Measurements from ENCODE around the gene GLYR1. TPM values are rescaled to one million over a fixed set of nuclear protein-coding genes. Genes with fewer than 3 reads are reported as not detected.

Gene GLYR1
- total RNA-seq, 1 experiment from 2014 or later, result 111 TPM

DNA sequence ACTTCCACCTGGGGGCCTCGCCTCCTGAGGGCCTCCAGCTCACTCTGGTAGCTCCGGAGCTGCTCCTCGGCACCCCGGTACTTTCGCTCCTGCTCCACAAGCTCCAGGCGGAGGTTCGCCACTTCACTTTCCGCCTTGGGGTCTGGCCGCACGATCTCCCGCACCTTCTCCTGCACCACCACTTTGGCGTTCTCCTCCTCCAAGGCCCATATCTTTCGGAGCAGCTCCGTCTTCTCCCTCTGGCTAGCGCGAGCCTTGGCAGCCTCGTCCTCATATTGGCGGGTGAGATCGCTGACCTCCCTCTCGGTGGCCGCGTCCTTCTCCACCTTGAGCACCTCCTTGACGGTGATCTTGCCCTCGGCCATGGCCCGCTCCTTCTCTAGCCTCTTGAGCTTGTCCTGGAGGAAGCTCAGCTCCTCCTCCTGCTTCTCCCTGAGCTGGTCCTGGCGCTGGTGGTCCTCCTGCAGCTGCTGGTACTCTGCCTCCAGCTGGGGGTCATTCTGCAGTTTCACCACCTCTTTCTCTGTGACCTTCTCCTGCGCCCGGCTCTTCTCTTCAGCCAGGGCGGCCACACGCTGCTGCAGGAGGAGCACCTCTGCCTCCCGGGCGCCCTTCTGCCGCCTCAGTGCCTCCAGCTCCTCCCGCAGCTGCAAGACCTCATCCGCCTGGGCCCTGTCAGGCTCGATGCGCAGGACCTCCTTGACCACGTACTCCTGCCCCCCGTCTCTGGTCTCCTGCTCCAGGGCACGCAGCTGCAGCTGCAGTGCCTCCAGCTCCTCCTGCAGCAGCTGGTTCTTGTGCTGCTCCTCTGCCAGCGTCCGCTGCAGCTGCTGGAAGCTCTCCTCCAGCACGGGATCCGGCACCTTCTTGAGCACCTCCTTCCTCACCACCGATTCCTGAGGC is 38.1 kb upstream of the GLYR1 start:
- Histone ChIP-seq H3K4me3 (ENCODE audit: low read depth in 2 of 2, low read length in 2 of 2) (no peak overlapping the region), H3K4me1 (ENCODE audit: control insufficient read depth, insufficient read depth, low read length) (peaks cover 19% of the 10 kb centered on the region), H3K9me3 (ENCODE audit: control insufficient read depth, insufficient read depth, low read depth, low read length) (no peaks in the 10 kb centered on the region), H3K36me3 (ENCODE audit: control insufficient read depth, insufficient read depth, low read length) (peaks cover 12% of the 10 kb centered on the region), H3K27me3 (ENCODE audit: control insufficient read depth, insufficient read depth, low read length) (no peaks in the 10 kb centered on the region), H3K27ac (ENCODE audit: low read length) (no peak overlapping the region)
- intact Hi-C loops (cut with micrococcal nuclease; ENCODE audit: unreplicated experiment) (loop anchor here (10.0 kb wide), 1 partner anchor 70 kb away; the partner anchor contains the start of gene SEC14L5), in situ Hi-C loops (cut with HindIII; ENCODE audit: low pct_unique_long_range_greater_than_20kb, low sequenced_read_pairs) (no loop called here)
- ATAC-seq, result no peak
- ChIA-PET CTCF (no interaction called here), POLR2A (no interaction called here)
- TF ChIP-seq, protein P1, sequence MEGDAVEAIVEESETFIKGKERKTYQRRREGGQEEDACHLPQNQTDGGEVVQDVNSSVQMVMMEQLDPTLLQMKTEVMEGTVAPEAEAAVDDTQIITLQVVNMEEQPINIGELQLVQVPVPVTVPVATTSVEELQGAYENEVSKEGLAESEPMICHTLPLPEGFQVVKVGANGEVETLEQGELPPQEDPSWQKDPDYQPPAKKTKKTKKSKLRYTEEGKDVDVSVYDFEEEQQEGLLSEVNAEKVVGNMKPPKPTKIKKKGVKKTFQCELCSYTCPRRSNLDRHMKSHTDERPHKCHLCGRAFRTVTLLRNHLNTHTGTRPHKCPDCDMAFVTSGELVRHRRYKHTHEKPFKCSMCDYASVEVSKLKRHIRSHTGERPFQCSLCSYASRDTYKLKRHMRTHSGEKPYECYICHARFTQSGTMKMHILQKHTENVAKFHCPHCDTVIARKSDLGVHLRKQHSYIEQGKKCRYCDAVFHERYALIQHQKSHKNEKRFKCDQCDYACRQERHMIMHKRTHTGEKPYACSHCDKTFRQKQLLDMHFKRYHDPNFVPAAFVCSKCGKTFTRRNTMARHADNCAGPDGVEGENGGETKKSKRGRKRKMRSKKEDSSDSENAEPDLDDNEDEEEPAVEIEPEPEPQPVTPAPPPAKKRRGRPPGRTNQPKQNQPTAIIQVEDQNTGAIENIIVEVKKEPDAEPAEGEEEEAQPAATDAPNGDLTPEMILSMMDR (IDR thresholded peaks at IDR 0.05), result no peak
- TF ChIP-seq POLR2AphosphoS5 (IDR thresholded peaks at IDR 0.05; ENCODE audit: low read depth, low read length) (no peak), TCF7L2 (IDR thresholded peaks at IDR 0.05; ENCODE audit: low read depth, low read length) (no peak), SIN3A (IDR thresholded peaks at IDR 0.05; ENCODE audit: borderline replicate concordance, insufficient read depth, low read depth, low read length) (no peak)
- TF ChIP-seq, protein P2, sequence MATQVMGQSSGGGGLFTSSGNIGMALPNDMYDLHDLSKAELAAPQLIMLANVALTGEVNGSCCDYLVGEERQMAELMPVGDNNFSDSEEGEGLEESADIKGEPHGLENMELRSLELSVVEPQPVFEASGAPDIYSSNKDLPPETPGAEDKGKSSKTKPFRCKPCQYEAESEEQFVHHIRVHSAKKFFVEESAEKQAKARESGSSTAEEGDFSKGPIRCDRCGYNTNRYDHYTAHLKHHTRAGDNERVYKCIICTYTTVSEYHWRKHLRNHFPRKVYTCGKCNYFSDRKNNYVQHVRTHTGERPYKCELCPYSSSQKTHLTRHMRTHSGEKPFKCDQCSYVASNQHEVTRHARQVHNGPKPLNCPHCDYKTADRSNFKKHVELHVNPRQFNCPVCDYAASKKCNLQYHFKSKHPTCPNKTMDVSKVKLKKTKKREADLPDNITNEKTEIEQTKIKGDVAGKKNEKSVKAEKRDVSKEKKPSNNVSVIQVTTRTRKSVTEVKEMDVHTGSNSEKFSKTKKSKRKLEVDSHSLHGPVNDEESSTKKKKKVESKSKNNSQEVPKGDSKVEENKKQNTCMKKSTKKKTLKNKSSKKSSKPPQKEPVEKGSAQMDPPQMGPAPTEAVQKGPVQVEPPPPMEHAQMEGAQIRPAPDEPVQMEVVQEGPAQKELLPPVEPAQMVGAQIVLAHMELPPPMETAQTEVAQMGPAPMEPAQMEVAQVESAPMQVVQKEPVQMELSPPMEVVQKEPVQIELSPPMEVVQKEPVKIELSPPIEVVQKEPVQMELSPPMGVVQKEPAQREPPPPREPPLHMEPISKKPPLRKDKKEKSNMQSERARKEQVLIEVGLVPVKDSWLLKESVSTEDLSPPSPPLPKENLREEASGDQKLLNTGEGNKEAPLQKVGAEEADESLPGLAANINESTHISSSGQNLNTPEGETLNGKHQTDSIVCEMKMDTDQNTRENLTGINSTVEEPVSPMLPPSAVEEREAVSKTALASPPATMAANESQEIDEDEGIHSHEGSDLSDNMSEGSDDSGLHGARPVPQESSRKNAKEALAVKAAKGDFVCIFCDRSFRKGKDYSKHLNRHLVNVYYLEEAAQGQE (IDR thresholded peaks at IDR 0.05; ENCODE audit: insufficient read depth in 1 of 2, low read depth in 2 of 2, low read length in 1 of 2), result no peak
- DNase-seq (ENCODE audit: low read depth, low spot score), result no peak
- BruUV-seq (replicated peaks), result no TSS peak

DNA sequence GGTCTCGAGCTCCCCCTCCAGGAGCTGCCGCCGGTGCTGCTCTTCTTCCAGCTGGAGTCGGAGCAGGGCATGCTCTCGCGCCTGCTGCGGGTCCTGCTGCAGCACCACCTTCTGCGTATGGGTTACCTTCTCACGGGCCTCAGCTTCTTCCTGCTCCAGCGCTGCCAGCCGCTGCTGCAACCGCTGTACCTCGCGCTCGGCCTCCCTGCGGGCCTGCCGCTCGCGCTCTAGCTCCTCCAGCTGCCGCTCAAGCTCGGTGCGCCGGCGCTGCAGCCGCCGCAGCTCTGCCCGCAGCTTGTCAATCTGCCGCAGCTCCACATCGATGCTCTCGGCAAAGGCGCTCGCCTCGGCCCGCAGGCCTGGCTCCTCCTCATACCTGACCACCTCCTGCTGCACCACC is 37.1 kb upstream of the GLYR1 start:
- ATAC-seq, result no peak
- no TSS peak for BruUV-seq (replicated peaks)
- no peaks in the 10 kb centered on the region for H3K9me3 ChIP-seq (ENCODE audit: control insufficient read depth, insufficient read depth, low read depth, low read length)
- CTCF ChIA-PET, result no interaction called here
- H3K4me3 ChIP-seq (ENCODE audit: low read depth in 2 of 2, low read length in 2 of 2), result no peak overlapping the region
- POLR2A ChIA-PET, result no interaction called here
- in situ Hi-C loops (cut with HindIII; ENCODE audit: low pct_unique_long_range_greater_than_20kb, low sequenced_read_pairs), result no loop called here
- peaks cover 18% of the 10 kb centered on the region for H3K36me3 ChIP-seq (ENCODE audit: control insufficient read depth, insufficient read depth, low read length)
- no peaks in the 10 kb centered on the region for H3K27me3 ChIP-seq (ENCODE audit: control insufficient read depth, insufficient read depth, low read length)
- DNase-seq (ENCODE audit: low read depth, low spot score), result no peak
- H3K4me1 ChIP-seq (ENCODE audit: control insufficient read depth, insufficient read depth, low read length), result peaks cover 19% of the 10 kb centered on the region
- TF ChIP-seq TCF7L2 (IDR thresholded peaks at IDR 0.05; ENCODE audit: low read depth, low read length) (no peak), POLR2AphosphoS5 (IDR thresholded peaks at IDR 0.05; ENCODE audit: low read depth, low read length) (no peak), SIN3A (IDR thresholded peaks at IDR 0.05; ENCODE audit: borderline replicate concordance, insufficient read depth, low read depth, low read length) (no peak)
- TF ChIP-seq, protein P2 (IDR thresholded peaks at IDR 0.05; ENCODE audit: insufficient read depth in 1 of 2, low read depth in 2 of 2, low read length in 1 of 2), result no peak
- TF ChIP-seq, protein P1 (IDR thresholded peaks at IDR 0.05), result no peak
- no peak overlapping the region for H3K27ac ChIP-seq (ENCODE audit: low read length)
- intact Hi-C loops (cut with micrococcal nuclease; ENCODE audit: unreplicated experiment), result loop anchor here (10.0 kb wide), 1 partner anchor 71 kb away; the partner anchor contains the start of gene SEC14L5
